ACC112 (cell line): Measurements from ENCODE around the gene C1QA.

Source experiments
- H2AFZ ChIP-seq: fragments of 200-600 bp; sonication (generic); one replicate; pipeline ENCODE4 v1.6.0; 2017; ENCODE audit warnings: antibody characterized with exemption, low read length; ENCODE audit not compliant: unreplicated experiment
- H3K27ac ChIP-seq: fragments of 200-600 bp; sonication (generic); 2 replicates; pipeline ENCODE4 v1.5.1; 2014; ENCODE audit warnings: low read depth, mild to moderate bottlenecking, antibody characterized with exemption, low read length, moderate library complexity
- H3K27me3 ChIP-seq: fragments of 200-600 bp; sonication (generic); 2 replicates; pipeline ENCODE4 v1.6.1; 2014; ENCODE audit warnings: mild to moderate bottlenecking, antibody characterized with exemption, low read length, moderate library complexity, mixed read lengths; ENCODE audit not compliant: insufficient read depth
- H3K36me3 ChIP-seq: fragments of 200-600 bp; sonication (generic); 2 replicates; pipeline ENCODE4 v1.6.1; 2016; ENCODE audit warnings: mild to moderate bottlenecking, antibody characterized with exemption, low read length, moderate library complexity, mixed read lengths; ENCODE audit not compliant: insufficient read depth
- H3K4me1 ChIP-seq: fragments of 200-600 bp; sonication (generic); one replicate; pipeline ENCODE4 v1.6.1; 2016; ENCODE audit warnings: low read length, mixed read lengths; ENCODE audit not compliant: insufficient read depth, unreplicated experiment, control insufficient read depth
- H3K4me3 ChIP-seq: fragments of 200-600 bp; sonication (generic); 2 replicates; pipeline ENCODE4 v1.5.1; 2014; ENCODE audit warnings: mild to moderate bottlenecking, low read depth, low read length
- H3K79me2 ChIP-seq: fragments of 200-600 bp; sonication (generic); one replicate; pipeline ENCODE4 v1.6.0; 2016; ENCODE audit warnings: low read length; ENCODE audit not compliant: control insufficient read depth, unreplicated experiment, insufficient read depth

C1QA gene

GRCh38 chr1:22636353-22636752, at the start of gene C1QA:
Gene C1QA, plus strand, starts transcription at chr1:22636628. Its CDS starts 989 bp downstream, at chr1:22637617.
- Histone ChIP-seq H3K4me3 (no peak within 1 kb of the TSS), H3K36me3 (no peaks in the 10 kb centered on the region), H3K27ac (no peak within 1 kb of the TSS), H3K79me2 (no peaks in the 10 kb centered on the region), H3K4me1 (no peaks in the 10 kb centered on the region), H3K27me3 (peaks cover 46% of the 10 kb centered on the region), H2AFZ (no peak within 1 kb of the TSS)

GRCh38 chr1:22587247-22587646, 49.2 kb upstream of the C1QA start:
- H3K27ac ChIP-seq, result no peak overlapping the region
- H3K4me1 ChIP-seq, result no peaks in the 10 kb centered on the region
- no peak overlapping the region for H2AFZ ChIP-seq
- no peak overlapping the region for H3K4me3 ChIP-seq
- H3K79me2 ChIP-seq, result no peaks in the 10 kb centered on the region
- H3K27me3 ChIP-seq, result peaks cover 60% of the 10 kb centered on the region
- no peaks in the 10 kb centered on the region for H3K36me3 ChIP-seq

- Histone ChIP-seq H3K27me3 (peaks cover 60% of the 10 kb centered on the region), H3K4me3 (no peak overlapping the region), H3K4me1 (no peaks in the 10 kb centered on the region), H3K79me2 (no peaks in the 10 kb centered on the region), H2AFZ (no peak overlapping the region), H3K36me3 (no peaks in the 10 kb centered on the region), H3K27ac (no peak overlapping the region)
These were observed 47.5 kb upstream of the C1QA start for GRCh38 chr1:22588899-22589422.

GRCh38 chr1:22591576-22591975, 44.9 kb upstream of the C1QA start:
- Histone ChIP-seq H3K27ac (no peak overlapping the region), H3K4me1 (no peaks in the 10 kb centered on the region), H3K4me3 (no peak overlapping the region), H3K27me3 (peaks cover 49% of the 10 kb centered on the region), H2AFZ (no peak overlapping the region), H3K79me2 (no peaks in the 10 kb centered on the region), H3K36me3 (no peaks in the 10 kb centered on the region)

GRCh38 chr1:22592051-22592450, 44.4 kb upstream of the C1QA start:
- no peaks in the 10 kb centered on the region for H3K36me3 ChIP-seq
- H3K4me1 ChIP-seq, result no peaks in the 10 kb centered on the region
- no peak overlapping the region for H3K27ac ChIP-seq
- H3K27me3 ChIP-seq, result peaks cover 45% of the 10 kb centered on the region
- H3K4me3 ChIP-seq, result no peak overlapping the region
- no peak overlapping the region for H2AFZ ChIP-seq
- H3K79me2 ChIP-seq, result no peaks in the 10 kb centered on the region

- Histone ChIP-seq H3K36me3 (no peaks in the 10 kb centered on the region), H3K4me3 (no peak overlapping the region), H3K79me2 (no peaks in the 10 kb centered on the region), H2AFZ (no peak overlapping the region), H3K27me3 (peaks cover 38% of the 10 kb centered on the region; the same call in 1 of the 2 replicates), H3K27ac (no peak overlapping the region), H3K4me1 (no peaks in the 10 kb centered on the region)
These were observed 43.3 kb upstream of the C1QA start for GRCh38 chr1:22592919-22593790.

GRCh38 chr1:22594396-22594795, 42.0 kb upstream of the C1QA start:
- no peak overlapping the region for H2AFZ ChIP-seq
- no peak overlapping the region for H3K4me3 ChIP-seq
- peaks cover 41% of the 10 kb centered on the region for H3K27me3 ChIP-seq
- no peaks in the 10 kb centered on the region for H3K4me1 ChIP-seq
- H3K79me2 ChIP-seq, result no peaks in the 10 kb centered on the region
- no peak overlapping the region for H3K27ac ChIP-seq
- H3K36me3 ChIP-seq, result no peaks in the 10 kb centered on the region

- no peaks in the 10 kb centered on the region for H3K36me3 ChIP-seq
- H3K79me2 ChIP-seq, result no peaks in the 10 kb centered on the region
- H3K4me1 ChIP-seq, result no peaks in the 10 kb centered on the region
- H3K4me3 ChIP-seq, result no peak overlapping the region
- H3K27me3 ChIP-seq, result peaks cover 40% of the 10 kb centered on the region
- H2AFZ ChIP-seq, result no peak overlapping the region
- H3K27ac ChIP-seq, result no peak overlapping the region
These were observed 41.3 kb upstream of the C1QA start for GRCh38 chr1:22595108-22595507.

GRCh38 chr1:22597301-22597965, 39.0 kb upstream of the C1QA start:
- no peaks in the 10 kb centered on the region for H3K4me1 ChIP-seq
- peaks cover 47% of the 10 kb centered on the region for H3K27me3 ChIP-seq
- no peak overlapping the region for H2AFZ ChIP-seq
- no peaks in the 10 kb centered on the region for H3K79me2 ChIP-seq
- no peak overlapping the region for H3K27ac ChIP-seq
- H3K4me3 ChIP-seq, result no peak overlapping the region
- no peaks in the 10 kb centered on the region for H3K36me3 ChIP-seq

GRCh38 chr1:22597996-22598395, 38.4 kb upstream of the C1QA start:
- peaks cover 50% of the 10 kb centered on the region for H3K27me3 ChIP-seq
- H3K4me3 ChIP-seq, result no peak overlapping the region
- no peaks in the 10 kb centered on the region for H3K36me3 ChIP-seq
- H3K79me2 ChIP-seq, result no peaks in the 10 kb centered on the region
- H3K4me1 ChIP-seq, result no peaks in the 10 kb centered on the region
- H3K27ac ChIP-seq, result no peak overlapping the region
- no peak overlapping the region for H2AFZ ChIP-seq
